ENCODE measurements around the gene POP4. TPM values are rescaled to one million over a fixed set of nuclear protein-coding genes. Genes with fewer than 3 reads are reported as not detected.

POP4 gene
- total and polyA plus RNA-seq, 9 of the 15 experiments (the other 6 are each of a cell fraction or from before 2014, with no cell fraction given): 42.1 to 128 (median 99.0) TPM

GRCh38 chr19:29651622-29652394 is 45.7 kb downstream of the POP4 start (continued):
- no peak for TF ChIP-seq TSHZ1 (CRISPR knock-in tag; IDR thresholded peaks at IDR 0.05)
- TF ChIP-seq CTBP1 (IDR thresholded peaks at IDR 0.05; ENCODE audit: borderline replicate concordance): no peak
- TF ChIP-seq ESRRB (CRISPR knock-in tag; IDR thresholded peaks at IDR 0.05; ENCODE audit: borderline replicate concordance): no peak
- TF ChIP-seq GATAD2B (IDR thresholded peaks at IDR 0.05; ENCODE audit: borderline replicate concordance): peak; percentile 13; the same call in 1 of the 2 replicates
- no peak for TF ChIP-seq GABPB1 (CRISPR knock-in tag; IDR thresholded peaks at IDR 0.05)
- TF ChIP-seq CCAR2 (IDR thresholded peaks at IDR 0.05; ENCODE audit: low read depth, low read length): no peak
- no peak for TF ChIP-seq SAFB2 (IDR thresholded peaks at IDR 0.05; ENCODE audit: borderline replicate concordance, low read depth, low read length, severe bottlenecking)
- TF ChIP-seq POLR2A (conservative IDR thresholded peaks at IDR 0.05): no peak
- no peak for TF ChIP-seq RAD21 (CRISPR knock-in tag; conservative IDR thresholded peaks at IDR 0.05 in 1 of 2, IDR thresholded peaks at IDR 0.05 in 1 of 2)
- TF ChIP-seq ZHX1 (conservative IDR thresholded peaks at IDR 0.05; ENCODE audit: low read length): no peak
- TF ChIP-seq ARID1B (IDR thresholded peaks at IDR 0.05): 0 out of 2 replicates have a peak, but pooled peaks have one; percentile 13
- no peak for TF ChIP-seq ZBTB7A (IDR thresholded peaks at IDR 0.05; ENCODE audit: borderline replicate concordance, control insufficient read depth, low read depth, low read length)
- TF ChIP-seq MAFF (IDR thresholded peaks at IDR 0.05; ENCODE audit: low read length): no peak
- TF ChIP-seq ZNF354B (CRISPR knock-in tag; IDR thresholded peaks at IDR 0.05): no peak
- TF ChIP-seq ZNF274 (IDR thresholded peaks at IDR 0.05; ENCODE audit: borderline replicate concordance, low read depth, low read length): no peak
- no peak for TF ChIP-seq IFI16 (CRISPR knock-in tag; IDR thresholded peaks at IDR 0.05)
- peak; percentile 83 for TF ChIP-seq NFE2 (IDR thresholded peaks at IDR 0.05; ENCODE audit: low read depth)
- no peak for TF ChIP-seq HMG20B (CRISPR knock-in tag; IDR thresholded peaks at IDR 0.05)
- TF ChIP-seq MIER1 (IDR thresholded peaks at IDR 0.05; ENCODE audit: low read depth): no peak
- TF ChIP-seq CREM (IDR thresholded peaks at IDR 0.05; ENCODE audit: low read depth): no peak
- TF ChIP-seq ARID3B (CRISPR knock-in tag; IDR thresholded peaks at IDR 0.05; ENCODE audit: borderline replicate concordance): no peak
- no peak for TF ChIP-seq SIX5 (IDR thresholded peaks at IDR 0.05; ENCODE audit: borderline replicate concordance in 1 of 2, insufficient read depth in 1 of 2, low read depth in 1 of 2, low read length in 2 of 2)

Measured in K562 (cell line).